Brain microvascular endothelial cell (primary cell): ENCODE data around the gene DNAJC15.

ENCODE experiments used
- DNase-seq: peaks from one replicate; pipeline ENCODE4 v3.0.0-alpha.2; 2020
- H3K27ac ChIP-seq: fragments of 250-450 bp; sonication (Bioruptor Pico); 2 replicates; pipeline ENCODE4 v1.5.1; 2020; ENCODE audit warnings: mild to moderate bottlenecking, moderate library complexity
- H3K27me3 ChIP-seq: fragments of 250-450 bp; sonication (Bioruptor Pico); replicated peaks from 2 replicates; pipeline ENCODE4 v1.5.1; 2020; ENCODE audit warnings: mild to moderate bottlenecking
- H3K36me3 ChIP-seq: fragments of 250-450 bp; sonication (Bioruptor Pico); replicated peaks from 2 replicates; pipeline ENCODE4 v1.5.1; 2020; ENCODE audit warnings: mild to moderate bottlenecking
- H3K4me3 ChIP-seq: 2 replicates; pipeline ENCODE4 v1.5.1; 2011; ENCODE audit warnings: low read depth, mild to moderate bottlenecking, control low read depth, low read length, moderate library complexity
- in situ Hi-C: cut with HindIII; loops from 2 replicates; pipeline ENCODE4 v1.10.0; 2017; ENCODE audit warnings: low sequenced_read_pairs, low pct_ligation_motif_present
- TF ChIP-seq, protein P1 (sequence below): IDR thresholded peaks from 2 replicates; pipeline ENCODE4 v1.5.1; 2011; ENCODE audit warnings: low read depth, mild to moderate bottlenecking, moderate library complexity, low read length, control low read depth, inconsistent platforms; ENCODE audit errors: missing control alignments

The DNAJC15 gene

DNA sequence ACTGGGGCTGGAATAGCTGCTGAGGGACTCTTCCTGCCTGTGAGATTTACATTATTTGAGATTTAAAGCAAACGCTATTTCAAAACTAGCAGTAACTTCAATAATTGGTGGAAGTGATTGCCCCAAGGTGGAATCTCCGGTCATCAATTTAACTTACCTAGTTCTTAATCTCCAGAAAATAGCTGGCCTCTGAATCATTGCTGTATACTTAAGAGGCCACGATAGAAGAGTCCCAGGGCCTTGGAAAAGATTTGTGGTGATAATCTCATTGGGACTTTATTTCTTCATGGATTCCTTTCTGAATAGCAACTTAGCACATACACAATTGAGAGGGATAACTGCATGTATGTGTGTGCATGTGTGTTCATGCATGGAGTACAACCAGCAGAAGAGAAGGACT, 120.2 kb downstream of the DNAJC15 start:
- in situ Hi-C loops, result no loop called here
- H3K27ac ChIP-seq, result no peak overlapping the region
- no peak for DNase-seq
- H3K27me3 ChIP-seq, result no peaks in the 10 kb centered on the region
- H3K4me3 ChIP-seq, result no peak overlapping the region
- no peaks in the 10 kb centered on the region for H3K36me3 ChIP-seq
- TF ChIP-seq, protein P1, sequence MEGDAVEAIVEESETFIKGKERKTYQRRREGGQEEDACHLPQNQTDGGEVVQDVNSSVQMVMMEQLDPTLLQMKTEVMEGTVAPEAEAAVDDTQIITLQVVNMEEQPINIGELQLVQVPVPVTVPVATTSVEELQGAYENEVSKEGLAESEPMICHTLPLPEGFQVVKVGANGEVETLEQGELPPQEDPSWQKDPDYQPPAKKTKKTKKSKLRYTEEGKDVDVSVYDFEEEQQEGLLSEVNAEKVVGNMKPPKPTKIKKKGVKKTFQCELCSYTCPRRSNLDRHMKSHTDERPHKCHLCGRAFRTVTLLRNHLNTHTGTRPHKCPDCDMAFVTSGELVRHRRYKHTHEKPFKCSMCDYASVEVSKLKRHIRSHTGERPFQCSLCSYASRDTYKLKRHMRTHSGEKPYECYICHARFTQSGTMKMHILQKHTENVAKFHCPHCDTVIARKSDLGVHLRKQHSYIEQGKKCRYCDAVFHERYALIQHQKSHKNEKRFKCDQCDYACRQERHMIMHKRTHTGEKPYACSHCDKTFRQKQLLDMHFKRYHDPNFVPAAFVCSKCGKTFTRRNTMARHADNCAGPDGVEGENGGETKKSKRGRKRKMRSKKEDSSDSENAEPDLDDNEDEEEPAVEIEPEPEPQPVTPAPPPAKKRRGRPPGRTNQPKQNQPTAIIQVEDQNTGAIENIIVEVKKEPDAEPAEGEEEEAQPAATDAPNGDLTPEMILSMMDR, result no peak

DNA sequence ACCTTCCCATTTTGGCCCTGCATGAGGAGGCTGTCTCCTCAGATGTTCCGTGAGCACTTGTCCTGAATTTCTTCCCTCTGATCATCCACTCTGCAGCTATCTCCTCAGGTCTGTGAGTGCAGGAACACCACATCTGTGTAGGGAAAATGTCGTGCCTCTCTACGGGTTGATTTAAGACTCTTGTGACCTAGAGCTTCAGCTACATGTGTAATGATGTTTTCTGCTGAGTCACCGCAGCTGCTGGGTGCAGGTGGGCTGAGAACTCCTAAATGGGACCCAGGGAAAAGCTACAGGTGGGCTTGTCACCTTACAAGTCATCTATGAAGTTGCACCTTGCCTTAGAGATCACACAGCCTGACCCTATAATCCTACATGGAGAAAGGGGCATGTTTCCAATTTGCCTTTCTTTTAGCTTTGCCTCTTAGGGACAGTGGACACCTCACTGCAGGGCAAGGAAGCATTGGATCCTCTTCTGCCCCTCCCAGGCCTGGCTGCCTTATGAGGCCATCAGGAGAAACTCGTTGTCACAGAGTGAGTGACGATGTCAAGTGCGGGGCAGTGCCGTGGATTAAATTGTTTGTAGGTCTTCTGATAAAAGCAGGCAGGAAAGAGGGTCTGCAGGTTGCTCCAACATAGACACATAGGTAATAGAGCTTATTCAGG, 122.3 kb downstream of the DNAJC15 start:
- in situ Hi-C loops, result no loop called here
- no peaks in the 10 kb centered on the region for H3K27me3 ChIP-seq
- DNase-seq, result no peak
- TF ChIP-seq, protein P1, result no peak
- H3K27ac ChIP-seq, result no peak overlapping the region
- no peak overlapping the region for H3K4me3 ChIP-seq
- H3K36me3 ChIP-seq, result no peaks in the 10 kb centered on the region

DNA sequence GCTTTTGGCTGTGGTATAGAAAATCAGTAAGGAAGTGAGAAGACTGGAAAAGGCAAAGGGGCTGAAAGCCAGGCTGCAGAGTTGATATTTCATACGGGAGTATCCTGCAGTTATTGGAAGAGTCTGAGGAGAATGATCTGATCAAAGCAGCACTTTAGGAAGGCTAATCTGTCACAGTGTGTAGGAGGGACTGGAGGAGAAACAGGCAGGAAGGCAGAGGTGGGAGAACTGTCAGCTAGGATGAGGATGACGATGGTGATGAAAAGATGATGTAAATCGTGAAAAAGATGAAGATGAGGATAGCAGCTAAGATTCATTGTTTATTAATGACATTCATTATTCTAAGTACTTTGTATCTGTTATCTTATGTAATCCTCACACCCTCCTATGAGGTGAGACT, 123.0 kb downstream of the DNAJC15 start:
- in situ Hi-C loops, result no loop called here
- no peaks in the 10 kb centered on the region for H3K36me3 ChIP-seq
- DNase-seq, result no peak
- H3K27me3 ChIP-seq, result no peaks in the 10 kb centered on the region
- H3K27ac ChIP-seq, result no peak overlapping the region
- no peak overlapping the region for H3K4me3 ChIP-seq
- TF ChIP-seq, protein P1, result no peak

DNA sequence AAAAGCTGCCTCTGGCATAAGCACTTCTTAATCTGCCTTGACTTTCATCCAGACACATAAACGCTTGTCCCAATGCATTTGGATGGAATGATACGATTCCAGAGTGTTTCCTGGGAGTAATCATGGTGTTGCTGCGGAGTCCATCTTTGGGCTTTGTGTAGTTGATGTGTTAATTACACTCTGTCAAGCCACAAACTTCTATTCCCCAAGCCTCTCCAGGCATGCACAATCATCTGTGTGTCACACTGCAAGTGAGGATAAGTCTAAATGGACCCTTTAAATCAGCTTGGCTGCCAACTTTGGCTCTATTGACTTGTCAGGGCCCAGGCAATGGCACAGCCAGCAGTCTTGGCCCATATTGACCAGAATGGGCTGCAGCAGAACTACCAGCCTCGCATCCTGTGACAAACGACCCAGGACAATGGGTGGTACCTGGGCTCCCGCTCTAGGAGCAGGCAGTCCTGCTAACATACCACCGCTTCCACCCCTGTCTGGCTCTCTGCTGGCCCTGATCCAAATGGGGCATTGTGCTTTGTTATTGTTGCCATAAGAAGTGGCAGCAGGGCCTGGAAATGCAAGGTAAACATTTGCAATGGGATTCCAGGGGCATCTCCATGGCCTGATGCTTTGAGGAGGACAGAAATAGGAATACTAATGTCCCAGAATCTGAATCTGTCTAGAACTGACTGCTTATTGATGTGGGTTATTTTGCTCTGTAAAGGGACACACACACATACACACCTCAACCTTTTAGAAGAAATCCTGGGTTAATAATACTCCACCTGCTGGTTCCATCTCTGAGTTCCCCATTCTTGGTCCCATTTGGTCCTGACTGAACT, 127.2 kb downstream of the DNAJC15 start:
- TF ChIP-seq, protein P1, result no peak
- DNase-seq, result no peak
- Histone ChIP-seq H3K4me3 (no peak overlapping the region), H3K27ac (no peak overlapping the region), H3K27me3 (no peaks in the 10 kb centered on the region), H3K36me3 (no peaks in the 10 kb centered on the region)
- in situ Hi-C loops, result no loop called here

DNA sequence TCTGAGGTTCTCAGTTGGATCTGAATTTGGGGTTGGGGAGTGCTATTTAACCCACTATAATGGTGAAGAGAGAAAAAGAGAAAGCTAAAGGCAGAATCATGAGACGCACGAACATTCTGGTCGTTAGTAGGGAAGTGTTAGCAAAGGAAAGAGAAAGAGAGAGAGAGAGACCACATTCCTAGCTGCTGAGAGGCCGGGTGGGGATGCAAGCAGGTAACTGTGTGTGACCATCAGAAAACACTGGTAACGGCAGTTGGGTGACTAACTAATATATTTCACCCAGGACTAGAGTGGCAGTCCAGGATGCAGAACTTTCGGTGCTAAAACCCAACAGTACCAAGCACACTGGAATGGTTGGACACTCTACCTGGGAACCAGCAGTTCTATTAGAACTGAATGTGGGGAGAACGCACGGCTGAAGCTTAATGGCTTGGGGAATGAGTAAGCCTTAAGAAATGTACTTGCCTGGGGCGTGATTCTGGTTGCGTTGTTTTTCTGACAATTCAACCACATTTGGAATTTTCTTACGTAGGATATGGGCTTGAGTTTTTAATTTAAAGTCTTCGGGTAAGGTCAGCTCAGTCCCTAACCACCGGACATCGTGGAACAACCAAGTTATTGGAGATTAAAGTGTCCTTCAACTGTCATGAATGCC, 130.2 kb downstream of the DNAJC15 start:
- TF ChIP-seq, protein P1, result no peak
- Histone ChIP-seq H3K36me3 (no peaks in the 10 kb centered on the region), H3K27ac (peak overlapping the region; percentile 69), H3K4me3 (no peak overlapping the region), H3K27me3 (no peaks in the 10 kb centered on the region)
- in situ Hi-C loops, result no loop called here
- peak; percentile 84 for DNase-seq
